Fibroblast of the aortic adventitia (primary cell): ENCODE data around the gene SPOCK1. TPM values are rescaled to one million over a fixed set of nuclear protein-coding genes. Genes with fewer than 3 reads are reported as not detected.

Experiments
- DNase-seq: peaks from one replicate; pipeline ENCODE4 v3.0.0-alpha.2; 2010; ENCODE audit warnings: low read depth
- H3K4me3 ChIP-seq: 2 replicates; pipeline ENCODE4 v1.5.1; 2011; ENCODE audit warnings: low read depth, mild to moderate bottlenecking, control low read depth, low read length, moderate library complexity
- total RNA-seq: library from RNA; depleted of rRNA; stranded (reverse); fragments of >200 nt; gene quantifications from 2 replicates; pipeline ENCODE4 v1.2.3, GENCODE V29; 2012; ENCODE audit warnings: low replicate concordance
- TF ChIP-seq, protein P1 (sequence below): IDR thresholded peaks from 2 replicates; pipeline ENCODE4 v1.5.1; 2011; ENCODE audit warnings: mild to moderate bottlenecking, low read length, control low read depth, inconsistent platforms; ENCODE audit not compliant: insufficient read depth

The SPOCK1 gene
- total RNA-seq, 1 donor = 174 TPM

DNA sequence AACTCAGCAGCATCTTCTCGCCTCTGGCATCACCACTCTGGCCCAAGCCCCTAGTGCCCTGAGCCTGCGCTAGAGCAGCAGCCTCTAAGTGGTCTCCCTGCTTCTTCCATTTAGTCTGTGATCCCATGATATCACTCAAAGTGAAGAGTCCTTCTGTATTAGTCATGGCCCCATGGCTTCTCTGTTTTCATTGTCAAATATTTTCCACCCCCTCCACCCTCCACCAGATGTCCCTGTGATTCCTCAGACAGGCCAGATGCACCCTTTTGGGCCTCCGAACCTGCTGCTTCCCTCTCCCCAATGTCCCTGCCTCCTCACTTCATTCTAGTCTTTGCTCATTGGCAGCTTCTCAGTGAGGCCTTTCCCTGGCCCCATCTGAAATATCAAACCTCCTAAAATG lies 299.2 kb downstream of the SPOCK1 start:
- TF ChIP-seq, protein P1, sequence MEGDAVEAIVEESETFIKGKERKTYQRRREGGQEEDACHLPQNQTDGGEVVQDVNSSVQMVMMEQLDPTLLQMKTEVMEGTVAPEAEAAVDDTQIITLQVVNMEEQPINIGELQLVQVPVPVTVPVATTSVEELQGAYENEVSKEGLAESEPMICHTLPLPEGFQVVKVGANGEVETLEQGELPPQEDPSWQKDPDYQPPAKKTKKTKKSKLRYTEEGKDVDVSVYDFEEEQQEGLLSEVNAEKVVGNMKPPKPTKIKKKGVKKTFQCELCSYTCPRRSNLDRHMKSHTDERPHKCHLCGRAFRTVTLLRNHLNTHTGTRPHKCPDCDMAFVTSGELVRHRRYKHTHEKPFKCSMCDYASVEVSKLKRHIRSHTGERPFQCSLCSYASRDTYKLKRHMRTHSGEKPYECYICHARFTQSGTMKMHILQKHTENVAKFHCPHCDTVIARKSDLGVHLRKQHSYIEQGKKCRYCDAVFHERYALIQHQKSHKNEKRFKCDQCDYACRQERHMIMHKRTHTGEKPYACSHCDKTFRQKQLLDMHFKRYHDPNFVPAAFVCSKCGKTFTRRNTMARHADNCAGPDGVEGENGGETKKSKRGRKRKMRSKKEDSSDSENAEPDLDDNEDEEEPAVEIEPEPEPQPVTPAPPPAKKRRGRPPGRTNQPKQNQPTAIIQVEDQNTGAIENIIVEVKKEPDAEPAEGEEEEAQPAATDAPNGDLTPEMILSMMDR = no peak
- DNase-seq = peak; percentile 51
- H3K4me3 ChIP-seq = no peak overlapping the region

DNA sequence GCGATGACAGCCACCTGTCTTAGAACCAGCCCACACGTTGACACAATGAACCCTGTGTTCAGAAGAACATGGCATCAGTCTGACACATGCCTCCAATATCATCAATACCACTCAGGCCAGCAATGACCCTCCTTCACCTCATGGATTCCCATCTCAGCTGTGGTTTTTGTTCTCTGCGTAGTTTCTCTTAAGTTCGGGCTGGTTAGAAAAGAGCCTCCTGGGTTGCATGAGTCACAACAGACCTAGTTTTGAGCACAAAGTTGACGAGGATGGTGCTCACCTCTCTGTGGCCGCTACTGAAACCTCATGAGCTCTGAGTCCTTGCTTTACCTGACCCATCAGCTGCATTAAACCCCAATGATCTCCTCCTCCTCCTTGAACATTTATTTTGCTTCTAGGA lies 299.9 kb downstream of the SPOCK1 start:
- TF ChIP-seq, protein P1 = no peak

DNA sequence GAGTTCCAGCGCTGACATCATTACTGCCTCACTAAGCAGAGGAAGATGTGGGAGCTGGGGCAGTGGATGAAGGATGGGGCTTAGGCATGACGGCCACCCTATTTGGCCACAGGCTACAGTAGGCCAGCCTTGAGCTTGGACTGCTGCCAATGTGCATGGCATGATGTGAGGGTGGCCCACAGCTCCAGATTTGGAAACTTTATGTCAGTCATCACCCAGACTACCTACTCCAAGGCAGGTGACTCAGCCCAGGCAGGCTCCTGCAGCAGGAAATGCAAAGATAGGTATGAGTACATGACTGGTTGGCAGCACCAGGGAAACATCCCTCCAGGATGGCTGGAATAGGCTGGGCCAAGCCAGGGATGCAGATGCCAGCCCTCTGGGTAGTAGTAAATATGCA lies 303.6 kb downstream of the SPOCK1 start:
- no peak overlapping the region for H3K4me3 ChIP-seq
- TF ChIP-seq, protein P1 = no peak
- no peak for DNase-seq

More for the DNA sequence above, 299.9 kb downstream of the SPOCK1 start:
- no peak for DNase-seq
- no peak overlapping the region for H3K4me3 ChIP-seq

DNA sequence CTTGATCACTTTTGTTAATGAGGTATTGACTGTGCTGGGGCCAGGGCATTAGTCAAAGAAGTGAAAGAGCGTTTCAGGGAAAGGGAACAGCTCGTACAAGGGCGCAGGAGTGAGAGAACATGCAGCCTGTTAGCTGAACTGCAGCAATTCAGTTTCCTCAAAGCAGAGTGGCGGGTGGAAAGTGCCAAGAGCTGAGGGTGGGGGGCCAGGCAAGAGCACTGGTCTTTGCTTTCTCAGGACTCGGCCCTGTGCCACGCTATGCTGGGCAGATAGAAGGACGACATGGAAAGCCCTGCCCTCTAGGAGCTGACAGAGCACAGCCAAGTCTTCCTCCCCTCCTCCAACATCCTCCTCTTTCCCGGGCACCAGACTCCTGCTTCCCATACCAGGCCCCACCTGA lies 304.8 kb downstream of the SPOCK1 start:
- TF ChIP-seq, protein P1 = no peak
- no peak overlapping the region for H3K4me3 ChIP-seq
- no peak for DNase-seq

DNA sequence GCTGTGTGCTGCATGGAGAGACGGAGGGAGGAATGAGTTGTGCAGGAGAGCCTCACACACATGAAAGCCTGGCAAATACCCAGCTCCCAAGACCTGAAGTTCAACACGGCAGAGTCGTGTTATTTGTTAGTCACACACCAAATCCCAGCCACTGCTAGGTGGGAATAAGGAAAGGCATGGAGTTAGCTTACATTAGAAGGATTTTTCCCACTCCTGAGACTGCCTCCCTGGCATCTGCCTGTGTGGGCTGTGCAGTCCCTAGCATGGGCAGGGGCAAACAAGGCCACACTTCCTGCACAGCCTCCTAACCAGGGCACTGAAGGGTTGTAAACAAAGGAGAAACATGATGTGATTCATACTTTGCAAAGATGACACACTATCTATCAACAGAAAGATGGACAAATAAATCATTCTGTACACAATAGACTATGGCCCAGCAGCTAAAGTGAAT lies 306.8 kb downstream of the SPOCK1 start:
- DNase-seq = no peak
- TF ChIP-seq, protein P1 = no peak
- H3K4me3 ChIP-seq = no peak overlapping the region

DNA sequence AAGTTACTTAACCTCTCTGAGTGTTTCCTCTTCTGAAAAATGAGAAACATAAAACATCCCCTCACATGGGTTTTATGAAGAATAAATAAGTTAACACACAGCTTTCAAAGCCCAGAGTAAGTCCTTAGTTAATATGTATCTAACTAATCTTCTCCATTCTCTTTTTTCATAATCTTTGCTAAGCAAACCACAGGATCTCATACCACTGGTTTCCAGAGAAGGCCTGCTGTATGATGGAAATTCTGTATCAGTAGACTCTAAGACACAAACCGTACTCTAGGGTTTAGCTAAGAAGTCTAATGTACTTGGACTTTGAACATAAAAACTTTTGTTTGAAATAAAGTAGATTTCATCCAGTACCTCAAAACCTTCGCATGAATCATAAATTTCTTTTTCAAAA lies 307.9 kb downstream of the SPOCK1 start:
- DNase-seq = no peak
- no peak overlapping the region for H3K4me3 ChIP-seq
- TF ChIP-seq, protein P1 = no peak

DNA sequence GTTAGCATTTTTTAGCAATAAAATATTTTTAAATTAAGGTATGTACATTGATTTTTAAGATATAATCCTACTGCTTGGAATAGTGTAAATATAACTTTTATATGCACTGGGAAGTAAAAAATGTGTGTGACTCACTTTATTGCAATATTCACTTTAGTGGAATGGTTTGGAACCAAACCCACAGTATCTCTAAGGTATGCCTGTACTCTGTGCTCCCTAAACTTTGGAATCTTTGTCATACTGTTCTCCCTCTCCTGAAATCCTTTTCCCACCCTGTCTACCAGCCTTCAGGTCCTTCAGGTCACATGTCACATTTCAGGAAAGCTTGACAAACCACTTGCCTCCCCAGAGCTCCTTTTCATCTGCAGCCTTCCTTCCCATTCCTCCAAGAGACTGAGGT lies 308.7 kb downstream of the SPOCK1 start:
- TF ChIP-seq, protein P1 = no peak
- DNase-seq = peak; percentile 68
- no peak overlapping the region for H3K4me3 ChIP-seq
